NOMO-1 (cell line): Measurements from ENCODE around the gene ITGAE.

Experiments
- DNase-seq, 2 experiments: peaks; one replicate each; lab custom pipeline; 2025; ENCODE audit not compliant: unreplicated experiment in 2 of 2; lab: John Stamatoyannopoulos, UW

Gene ITGAE

DNA sequence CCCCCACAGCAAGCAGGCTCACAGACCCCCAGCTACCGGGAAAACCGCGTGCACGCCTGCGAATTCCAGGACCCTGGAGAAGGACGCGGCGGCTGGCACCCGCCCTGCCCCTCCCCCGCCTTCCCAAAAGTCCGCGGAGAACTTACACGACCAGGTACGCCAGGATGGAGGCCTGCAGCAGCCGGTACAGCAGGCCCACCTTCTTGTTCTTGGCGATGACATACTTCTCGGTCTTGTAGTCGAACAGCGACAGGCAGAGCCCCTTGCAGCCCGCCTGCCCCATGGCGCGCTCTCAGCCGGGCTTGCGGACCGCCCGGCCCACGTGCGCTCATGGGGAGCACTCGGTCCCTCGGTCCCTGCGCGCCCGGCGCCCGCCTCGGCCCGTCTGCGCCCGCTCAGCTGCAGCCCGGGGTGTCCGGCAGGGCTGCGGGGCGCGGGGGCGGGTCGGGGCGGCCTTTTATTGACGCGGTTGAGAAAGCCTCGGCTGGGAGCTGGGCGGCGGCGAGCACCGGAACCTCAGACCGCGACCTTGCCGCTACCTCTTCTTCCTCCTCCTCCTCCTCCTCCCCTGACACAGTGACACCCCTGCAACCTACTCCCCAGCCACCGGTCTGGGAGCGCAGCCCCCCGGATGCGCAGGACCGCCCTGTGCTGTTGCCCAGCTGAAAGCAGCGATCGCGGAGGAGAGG lies 105.1 kb downstream of the ITGAE start, which contains the start of gene P2RX5:
TSS of gene P2RX5 (minus strand) at position 433 of the 689 bp plus-strand sequence. CDS start at position 283, 150 bp downstream.
- peak; percentile 42 for DNase-seq

DNA sequence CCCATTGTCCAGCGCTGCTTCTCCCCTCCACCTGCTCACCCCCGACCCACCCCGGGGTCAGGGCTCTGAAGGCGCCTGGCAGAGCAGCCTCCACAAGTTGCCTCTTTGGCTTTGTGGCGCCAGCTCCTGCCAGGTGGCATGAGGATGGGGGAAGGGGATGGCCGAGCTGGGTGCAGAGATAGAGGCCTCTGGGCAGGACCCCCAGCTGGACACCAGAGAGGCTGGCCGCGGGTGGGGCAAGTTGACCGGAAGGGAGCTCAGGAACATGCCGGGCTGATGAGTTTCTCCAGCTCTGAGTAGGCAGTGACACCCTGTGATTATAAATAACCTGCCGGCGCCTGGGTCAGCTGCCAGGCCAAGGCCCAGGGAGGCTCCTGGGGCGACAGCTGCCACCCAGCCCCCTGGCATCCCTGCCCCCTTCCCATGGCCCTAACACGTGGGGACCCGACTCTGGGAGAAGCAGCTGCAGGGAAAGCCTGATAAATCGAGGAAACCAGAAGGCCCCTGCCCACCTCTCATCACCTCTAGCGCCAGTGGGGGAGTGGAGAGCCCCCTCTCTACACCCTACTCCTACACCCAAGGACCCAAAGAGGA lies 105.8 kb downstream of the ITGAE start:
- DNase-seq: no peak

DNA sequence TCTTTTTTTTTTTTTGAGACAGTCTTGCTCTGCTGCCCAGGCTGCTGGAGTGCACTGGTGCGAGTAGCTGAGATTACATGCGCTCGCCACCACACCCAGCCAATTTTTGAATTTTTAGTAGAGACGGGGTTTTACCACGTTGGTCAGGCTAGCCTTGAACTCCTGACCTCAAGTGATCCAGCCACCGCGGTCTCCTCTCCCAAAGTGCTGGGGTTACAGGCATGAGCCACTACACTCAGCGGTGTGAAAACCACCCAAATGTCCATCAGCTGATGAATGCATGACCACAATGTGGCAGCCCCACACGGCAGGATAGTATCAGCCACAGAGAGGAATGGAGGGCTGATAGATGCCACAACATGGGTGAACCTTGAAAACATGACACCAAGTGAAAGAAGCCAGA lies 107.2 kb downstream of the ITGAE start:
- no peak for DNase-seq

DNA sequence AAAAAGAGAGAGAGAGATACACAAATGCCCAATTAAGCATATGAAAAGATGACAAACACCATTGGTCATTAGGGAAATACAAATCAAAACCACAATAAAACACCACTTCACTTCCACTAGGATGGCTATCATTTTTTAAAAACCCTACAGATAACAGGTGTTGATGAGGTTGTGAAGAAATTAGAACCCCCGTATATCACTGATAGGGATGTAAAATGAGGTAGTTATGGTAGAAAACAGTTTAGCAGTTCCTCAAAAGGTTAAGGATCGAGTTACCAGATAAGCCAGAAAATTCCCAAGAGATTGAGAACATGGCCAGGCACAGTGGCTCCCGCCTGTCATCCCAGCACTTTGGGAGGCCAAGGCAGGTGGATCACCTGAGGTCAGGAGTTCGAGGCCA lies 107.8 kb downstream of the ITGAE start:
- DNase-seq: no peak

DNA sequence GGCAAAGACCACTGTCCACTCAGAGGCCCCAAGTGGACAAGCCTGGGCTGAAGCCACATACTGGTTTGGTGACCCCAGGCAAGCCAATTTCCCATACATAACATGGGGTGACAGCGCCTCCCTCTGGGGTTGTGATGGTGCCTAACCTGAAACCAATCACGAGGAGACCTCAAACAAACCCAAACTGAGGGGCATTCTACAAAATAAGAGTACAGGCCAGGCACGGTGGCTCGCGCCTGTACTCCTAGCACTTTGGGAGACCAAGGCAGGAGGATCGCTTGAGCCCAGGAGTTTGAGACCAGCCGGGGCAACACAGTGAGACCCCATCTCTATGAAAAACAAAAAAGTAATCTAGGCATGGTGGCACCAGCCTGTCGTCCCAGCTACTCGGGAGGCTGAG lies 108.6 kb downstream of the ITGAE start:
- no peak for DNase-seq

DNA sequence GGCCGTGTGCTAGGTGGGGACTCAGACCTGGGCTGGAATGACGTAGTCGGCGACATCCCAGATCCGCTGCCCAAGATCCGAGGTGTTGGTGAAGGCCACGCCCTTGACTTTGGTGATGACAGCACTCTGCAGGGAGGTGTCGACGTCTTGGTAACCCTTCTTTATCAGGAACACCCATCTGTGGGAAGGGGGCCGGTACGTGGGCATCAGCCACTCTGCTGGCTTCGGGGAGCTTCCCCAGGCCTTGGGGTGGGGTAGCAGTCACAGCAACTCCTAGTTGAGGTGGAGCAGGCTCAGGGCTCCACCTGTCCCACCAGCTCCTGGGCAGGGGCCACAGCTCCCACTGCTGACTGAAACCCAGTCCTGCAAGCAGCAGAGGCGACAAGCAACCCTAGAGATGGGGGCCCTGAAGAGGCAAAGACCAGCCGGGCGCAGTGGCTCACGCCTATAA lies 109.3 kb downstream of the ITGAE start:
- no peak for DNase-seq

DNA sequence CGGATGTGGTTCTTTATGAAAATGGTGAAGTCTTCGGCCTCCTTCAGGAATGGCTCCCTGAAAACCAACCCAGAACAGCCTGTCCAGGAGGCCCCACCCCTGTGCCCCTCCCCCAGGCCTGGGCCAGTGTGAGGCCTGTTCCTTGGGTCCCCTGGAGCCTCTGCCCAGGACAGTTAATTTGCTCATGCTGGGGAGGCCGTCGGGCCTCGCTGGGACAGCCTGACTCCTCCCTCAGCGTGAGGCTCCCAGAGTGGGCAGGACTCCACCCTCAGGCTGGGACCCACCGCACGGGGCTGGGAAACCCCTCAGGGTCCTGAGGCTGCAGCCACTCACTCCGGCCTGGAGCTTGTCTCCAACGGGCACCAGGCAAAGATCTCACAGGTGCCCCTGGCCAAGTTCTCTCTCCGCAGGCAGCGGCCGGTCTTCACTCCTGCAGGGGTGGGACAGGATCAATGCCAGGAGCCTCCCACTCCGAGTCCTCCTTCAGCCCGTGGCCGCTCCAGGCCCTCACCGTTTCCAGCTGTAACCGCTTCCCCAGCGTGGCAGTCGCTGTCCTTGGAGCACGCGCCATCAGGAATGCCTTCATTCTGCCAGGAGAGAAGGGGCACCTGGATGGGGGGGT lies 110.8 kb downstream of the ITGAE start:
- no peak for DNase-seq

DNA sequence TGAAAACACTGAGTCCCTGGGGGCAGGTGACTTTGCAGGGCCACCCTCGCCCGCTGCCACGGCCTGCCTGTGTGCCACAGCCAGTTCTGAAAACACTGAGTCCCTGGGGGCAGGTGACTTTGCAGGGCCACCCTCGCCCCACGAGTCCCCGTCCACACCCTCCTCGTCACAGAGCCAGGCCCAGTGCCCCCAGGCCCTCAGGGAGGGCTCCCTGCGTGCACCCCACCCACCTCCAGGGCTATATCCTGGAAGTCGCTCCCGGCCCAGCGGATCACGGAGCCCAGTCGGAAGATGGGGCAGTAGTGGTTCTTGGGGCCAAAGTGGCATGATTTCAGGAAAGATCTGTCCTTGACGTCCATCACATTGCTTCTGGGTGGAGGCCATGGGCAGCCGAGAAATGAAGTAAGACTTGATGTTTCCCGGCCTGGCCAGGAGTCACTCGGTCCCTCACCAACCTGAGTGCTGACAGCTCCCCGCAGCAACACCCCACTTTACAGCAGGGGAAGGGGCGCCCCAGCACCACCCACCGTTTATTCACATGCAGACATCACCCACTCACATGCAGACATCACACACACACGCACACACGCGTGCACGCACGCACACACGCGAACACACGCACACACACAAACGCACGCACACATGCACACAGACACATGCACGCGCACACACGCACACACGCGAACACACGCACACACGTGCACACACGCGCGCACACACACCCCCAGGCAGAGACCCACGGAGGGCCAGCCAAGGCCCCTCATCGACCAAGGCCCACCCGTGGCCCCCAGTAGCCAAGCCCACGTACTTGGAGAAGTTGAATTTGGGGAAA lies 111.5 kb downstream of the ITGAE start:
- DNase-seq: no peak

DNA sequence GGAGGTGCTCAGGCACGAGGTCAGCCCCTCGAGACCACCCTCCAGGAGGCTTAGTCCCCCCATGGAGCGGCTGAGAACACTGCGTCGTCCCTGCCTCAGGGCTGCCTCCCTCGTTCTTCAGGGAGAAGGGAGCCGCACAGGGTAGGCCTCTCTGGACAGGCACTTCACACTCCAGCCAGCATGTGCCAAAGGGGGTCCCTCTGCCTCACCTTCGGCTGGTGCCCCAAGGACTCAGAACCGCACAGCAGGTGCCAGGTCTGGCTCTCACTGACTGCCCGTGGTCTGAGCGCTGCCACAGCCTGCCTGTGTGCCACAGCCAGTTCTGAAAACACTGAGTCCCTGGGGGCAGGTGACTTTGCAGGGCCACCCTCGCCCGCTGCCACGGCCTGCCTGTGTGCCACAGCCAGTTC lies 112.1 kb downstream of the ITGAE start:
- DNase-seq: no peak

DNA sequence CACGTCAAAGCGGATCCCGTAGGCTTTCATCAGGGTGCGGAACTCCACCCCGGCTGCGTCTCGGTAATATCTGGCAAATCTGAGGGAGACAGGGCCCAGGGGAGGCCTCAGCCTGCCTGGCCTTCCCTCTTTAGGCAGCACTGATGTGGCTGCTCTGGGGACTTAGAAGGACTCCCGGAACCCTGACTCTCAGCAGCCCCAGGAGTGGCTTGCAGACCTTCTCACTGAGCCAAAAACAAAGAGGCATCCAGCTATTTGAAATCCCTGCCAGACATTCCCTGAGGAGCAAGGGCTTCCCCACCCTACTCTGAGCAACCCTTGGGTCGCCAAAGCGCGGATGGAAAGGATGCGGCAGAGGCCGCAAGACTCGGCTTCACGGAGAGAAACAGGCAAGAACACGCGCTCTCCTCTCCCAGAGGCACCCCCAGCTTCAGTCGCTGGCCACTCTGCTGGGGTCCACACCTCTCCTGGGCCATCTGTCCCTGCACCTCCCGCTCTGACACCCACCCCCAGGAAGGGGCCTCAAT lies 112.9 kb downstream of the ITGAE start:
- DNase-seq: no peak

DNA sequence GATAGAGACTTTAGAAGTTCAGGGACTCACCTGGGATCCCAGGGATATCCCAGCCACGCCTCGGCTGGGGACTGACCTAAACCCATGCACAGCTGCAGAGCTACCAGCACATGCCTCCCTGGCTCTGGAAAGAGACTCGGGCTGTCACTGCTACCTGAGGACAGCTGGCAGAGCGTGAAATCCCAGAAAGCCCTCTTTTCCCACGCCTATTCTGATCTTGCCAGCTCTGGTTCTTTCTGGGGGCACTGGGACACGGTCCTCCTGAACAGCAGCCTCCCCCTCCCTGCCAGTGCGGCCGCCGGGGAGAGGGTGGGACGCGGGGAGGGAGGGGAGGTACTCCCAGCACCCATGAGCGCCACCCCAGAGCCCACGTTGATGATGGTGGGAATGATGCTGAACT lies 115.8 kb downstream of the ITGAE start:
- no peak for DNase-seq

DNA sequence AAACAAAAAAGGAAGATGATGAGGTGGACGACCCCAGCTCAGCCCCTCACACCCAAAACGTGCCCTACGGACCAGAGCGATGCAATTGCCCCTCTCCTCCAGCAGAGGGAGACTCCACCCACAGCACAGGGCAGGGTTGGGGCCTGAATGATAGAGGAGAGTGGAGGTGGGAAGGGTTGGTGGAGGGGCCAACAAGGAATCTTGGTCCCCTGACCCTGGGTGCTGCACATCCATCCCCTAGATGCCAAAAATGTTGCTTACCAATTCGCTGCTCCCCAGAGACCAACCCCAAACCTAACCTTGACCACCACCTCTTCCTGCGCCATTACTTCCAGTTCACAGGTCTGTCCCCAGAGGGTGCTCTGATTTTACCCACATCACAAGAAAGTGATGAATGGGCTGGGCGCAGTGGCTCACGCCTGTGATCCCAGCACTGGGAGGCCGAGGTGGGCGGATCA lies 117.9 kb downstream of the ITGAE start:
- peak in 1 of 2 experiments; percentile 24 for DNase-seq

DNA sequence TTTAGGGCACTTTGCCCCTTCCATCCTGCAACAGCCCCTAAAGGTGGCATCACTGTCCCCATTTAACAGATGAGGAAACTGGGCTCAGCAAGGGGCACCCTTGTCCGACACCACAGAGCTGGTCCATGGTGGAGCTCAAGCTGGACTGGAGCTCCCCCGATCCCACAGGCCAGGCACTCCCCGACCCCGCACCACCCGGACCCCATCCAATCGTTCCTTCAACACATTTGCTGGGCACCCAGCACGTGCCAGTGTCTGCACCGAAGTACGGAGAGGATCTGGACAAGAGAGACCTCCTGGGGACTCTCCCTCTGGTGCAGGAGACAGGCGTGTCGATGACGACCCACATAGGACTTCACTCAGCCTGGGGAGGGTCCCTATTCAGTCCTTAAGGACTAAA lies 119.0 kb downstream of the ITGAE start:
- DNase-seq: no peak

DNA sequence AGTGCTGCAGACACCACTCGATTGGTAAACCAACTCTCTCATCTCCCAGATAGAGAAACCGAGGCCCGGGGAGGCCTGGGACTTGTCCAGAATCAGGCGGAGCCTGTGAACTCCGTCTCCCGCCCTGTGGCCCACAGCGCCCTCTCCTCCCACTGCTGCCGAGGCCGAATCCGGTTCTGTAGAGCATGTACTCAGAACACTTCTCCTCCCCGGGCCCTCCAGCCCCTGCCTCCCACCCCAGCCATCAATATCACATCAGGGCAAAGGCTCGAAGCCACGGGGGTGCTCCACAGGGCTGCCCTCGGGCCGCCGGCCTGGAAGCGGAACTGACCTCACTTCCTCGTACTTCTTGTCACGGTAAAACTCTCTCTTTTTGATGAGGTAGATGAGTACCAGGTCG lies 119.4 kb downstream of the ITGAE start:
- DNase-seq: no peak

DNA sequence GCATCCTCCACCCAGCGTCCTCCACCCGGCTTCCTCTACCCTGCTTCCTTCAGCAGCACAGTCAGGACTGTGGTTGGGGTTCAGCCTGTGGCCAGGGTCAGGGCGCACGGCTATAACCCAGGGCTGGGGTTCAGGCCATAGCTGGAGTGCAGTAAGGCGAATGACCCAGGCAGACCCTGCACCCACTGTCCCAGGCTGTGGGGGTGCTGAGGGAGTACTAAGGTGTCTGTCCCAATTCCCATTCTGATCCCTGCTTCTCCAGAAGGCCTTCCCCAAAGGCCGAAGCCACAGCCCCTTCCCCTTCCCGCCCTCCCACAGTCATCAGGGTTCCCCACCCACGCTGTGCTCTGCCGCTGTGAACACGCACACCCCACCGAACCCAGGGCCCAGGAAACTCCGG lies 119.9 kb downstream of the ITGAE start:
- no peak for DNase-seq

DNA sequence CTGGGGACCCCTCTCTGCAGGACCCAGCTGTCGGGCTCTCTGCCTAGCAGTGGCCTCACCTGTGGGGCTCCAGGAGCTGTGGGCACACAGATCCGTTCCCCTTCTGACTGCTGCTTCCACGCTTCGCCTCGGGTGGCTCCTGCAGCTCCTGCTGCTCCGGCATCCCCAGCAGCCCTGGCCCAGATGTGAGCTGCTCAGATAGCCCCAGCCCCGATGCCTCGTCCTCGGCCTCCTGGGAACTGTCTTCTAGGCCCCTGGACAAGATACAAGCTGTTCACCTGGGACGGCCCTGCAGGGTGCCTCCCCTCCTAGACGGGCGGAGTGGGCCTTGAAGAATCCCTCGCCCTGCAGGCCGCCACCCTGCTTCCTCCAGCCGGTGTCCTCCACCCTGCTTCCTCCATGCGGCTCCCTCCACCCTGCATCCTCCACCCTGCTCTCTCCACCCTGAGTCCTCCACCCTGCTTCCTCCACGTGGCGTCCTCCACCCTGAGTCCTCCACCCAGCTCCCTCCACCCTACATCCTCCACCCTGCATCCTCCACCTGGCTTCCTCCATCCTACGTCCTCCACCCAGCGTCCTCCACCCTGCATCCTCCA lies 121.4 kb downstream of the ITGAE start:
- no peak for DNase-seq

DNA sequence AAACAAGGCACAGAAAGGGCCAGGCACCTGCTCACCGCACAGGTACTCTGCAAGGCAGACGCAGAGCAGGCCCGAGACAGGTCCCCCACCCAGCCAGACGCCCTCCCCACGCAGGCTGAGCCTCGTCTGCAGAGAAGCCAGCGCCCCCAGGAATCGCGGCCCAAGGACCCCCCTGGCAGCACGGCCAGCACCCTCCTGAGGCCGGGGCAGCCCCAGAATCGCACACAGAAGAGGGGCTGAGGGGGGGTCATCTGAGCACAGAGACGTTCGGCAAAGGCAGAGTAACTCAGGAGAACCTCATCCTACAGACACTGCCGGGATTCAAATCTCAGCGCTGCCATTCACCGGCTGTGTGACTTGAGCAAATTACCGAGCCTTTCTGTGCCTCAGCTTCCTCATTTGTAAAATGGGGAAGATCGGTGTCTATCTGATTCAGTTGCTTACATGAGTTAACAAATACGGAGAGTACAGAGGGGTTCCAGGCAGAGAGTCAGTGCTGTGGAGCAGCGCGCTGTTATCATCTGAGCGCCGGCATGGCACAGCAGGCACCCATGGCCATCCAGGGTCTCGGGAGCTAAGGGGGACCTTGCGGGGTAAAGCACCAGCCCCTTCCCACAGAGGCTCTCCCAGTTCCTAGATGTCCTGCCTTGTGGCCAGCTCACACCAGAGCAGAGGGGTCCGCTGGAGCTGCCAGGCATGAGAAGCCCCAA lies 122.0 kb downstream of the ITGAE start:
- peak in 1 of 2 experiments; percentile 12 for DNase-seq

DNA sequence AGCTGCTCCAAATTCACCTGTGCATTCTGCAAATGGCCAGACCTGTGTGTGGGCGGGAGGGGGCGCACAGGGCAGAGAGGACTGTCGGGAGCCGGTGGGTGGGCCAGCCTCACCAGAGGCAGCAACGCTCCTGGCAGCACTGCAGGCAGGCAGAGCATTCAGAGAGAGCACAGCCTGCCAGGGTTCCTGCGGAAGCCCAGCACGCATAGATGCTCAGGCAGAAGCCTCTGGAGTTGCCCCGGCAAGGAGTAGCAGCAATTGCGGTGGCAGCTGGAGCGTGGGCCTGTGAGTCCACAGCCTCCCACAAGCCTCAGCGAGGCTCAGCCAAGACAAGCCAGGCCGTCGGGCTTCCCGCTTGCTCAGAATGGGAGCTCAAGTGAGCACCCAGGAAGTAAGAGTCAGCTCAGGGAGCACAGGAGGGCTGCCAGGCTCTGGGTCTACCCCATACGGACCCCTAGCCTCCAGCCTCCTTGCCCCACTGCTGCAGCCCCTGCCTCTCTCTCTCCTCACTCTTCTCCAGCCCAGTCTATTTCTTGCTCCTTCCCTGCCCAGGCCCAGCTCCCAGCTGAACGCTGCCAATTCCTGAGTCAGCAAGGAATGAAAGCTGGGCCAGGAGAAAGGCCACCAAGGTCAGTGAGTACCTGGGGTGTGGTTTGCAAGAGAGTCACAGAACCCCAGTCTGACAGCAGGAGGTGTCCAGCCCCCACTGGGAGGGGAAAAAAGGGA lies 122.7 kb downstream of the ITGAE start:
- DNase-seq: no peak

DNA sequence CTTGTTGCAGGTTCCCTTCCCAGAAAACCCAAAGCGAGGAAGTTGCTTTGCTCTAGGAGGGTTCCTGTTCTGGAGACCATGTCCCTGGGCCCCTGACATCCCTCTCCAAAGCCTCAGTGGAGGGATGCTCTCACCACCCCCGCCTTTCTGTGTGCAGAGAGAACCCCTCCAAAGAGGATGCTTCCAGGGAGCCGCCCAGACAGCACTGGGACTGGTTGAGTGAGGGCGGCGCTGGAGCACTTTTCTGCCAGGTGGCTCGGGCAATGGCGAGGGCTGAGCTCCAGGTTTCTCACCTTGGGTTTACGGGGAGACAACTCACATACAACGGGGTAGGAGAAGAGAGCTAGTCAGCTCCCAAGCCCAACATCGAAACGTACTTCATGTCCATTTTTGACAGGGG lies 125.1 kb downstream of the ITGAE start:
- no peak for DNase-seq
